ENCODE results near the gene FEM1C.

GRCh38 chr5:115579747-115580173, 35.2 kb upstream of the FEM1C start:
- TF ChIP-seq CTCF (conservative IDR thresholded peaks at IDR 0.05; ENCODE audit: low read length) (no peak), EZH2phosphoT487 (IDR thresholded peaks at IDR 0.05; ENCODE audit: borderline replicate concordance) (no peak)
